ENCODE measurements around the gene METTL21C. TPM values are rescaled to one million over a fixed set of nuclear protein-coding genes. Genes with fewer than 3 reads are reported as not detected.

Gene METTL21C
- total RNA-seq, 3 donors from 2014 or later (not counting 1 experiment from before 2014, with no cell fraction given): not detected

DNA sequence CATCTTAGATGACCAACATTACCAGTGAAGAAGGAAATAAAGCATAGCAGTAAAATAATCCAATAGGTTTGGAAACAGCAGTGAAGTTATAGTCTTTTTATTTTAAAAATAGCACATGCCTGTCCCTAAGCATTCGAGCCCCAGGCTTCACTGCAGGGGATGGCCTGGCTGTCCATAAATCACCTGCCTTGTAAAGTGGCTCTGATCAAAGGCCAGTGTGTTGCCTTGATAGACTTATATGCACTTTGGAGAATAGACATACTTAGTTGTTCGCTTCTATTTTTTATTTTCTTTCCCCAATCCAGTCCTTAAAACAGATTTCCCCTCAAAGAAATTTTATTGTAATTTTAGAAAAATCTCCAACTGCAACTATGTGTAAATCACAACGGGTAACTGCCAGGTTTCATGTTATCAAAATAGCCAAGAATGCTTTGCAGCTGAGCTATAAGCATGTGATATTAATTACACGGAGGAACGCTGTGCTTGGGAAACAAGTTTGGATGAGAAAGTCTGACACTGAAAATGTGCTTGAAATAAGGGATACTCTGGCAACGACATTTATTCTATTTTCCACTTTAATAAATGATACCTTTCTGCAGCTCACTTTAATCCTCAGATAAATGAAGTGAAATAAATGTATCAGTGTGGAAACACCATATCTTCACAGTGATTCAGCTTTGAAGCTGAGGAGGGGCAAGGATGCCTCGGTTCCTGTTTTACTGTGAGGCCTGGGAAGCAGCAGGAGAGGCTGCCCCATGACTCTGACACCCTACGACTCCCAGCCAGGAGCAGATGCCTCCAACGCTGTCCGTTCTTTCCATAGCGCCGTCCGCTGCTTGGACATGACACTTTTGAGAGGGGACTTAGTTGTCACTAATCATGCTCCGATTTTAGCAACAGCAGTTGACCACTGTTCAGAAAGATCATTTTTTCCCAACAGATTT lies 5.5 kb upstream of the METTL21C start:
- no peak overlapping the region for H3K27ac ChIP-seq (ENCODE audit: low read length)
- 87% methylated on average over 13 of the region's 14 CpGs for WGBS (ENCODE audit: insufficient coverage)
- Mint-ChIP-seq H3K27ac (no peak overlapping the region), H3K4me3 (no peak overlapping the region), H3K9me3 (peaks cover 2 to 3% of the 10 kb centered on the region in 2 donors), H3K27me3 (ENCODE audit: low read depth in 2 of 2) (peaks cover 6 to 31% of the 10 kb centered on the region in 2 donors), H3K4me1 (no peaks in the 10 kb centered on the region), H3K36me3 (peaks cover 6% of the 10 kb centered on the region)
- no peak for ATAC-seq
- H3K9me3 ChIP-seq (ENCODE audit: control insufficient read depth, insufficient read depth, low read length): peaks cover 3% of the 10 kb centered on the region
- intact Hi-C loops (cut with micrococcal nuclease): no loop called here
- H3K27me3 ChIP-seq (ENCODE audit: control insufficient read depth, insufficient read depth, low read length): no peaks in the 10 kb centered on the region
- no peak for DNase-seq
- TF ChIP-seq, protein P1, sequence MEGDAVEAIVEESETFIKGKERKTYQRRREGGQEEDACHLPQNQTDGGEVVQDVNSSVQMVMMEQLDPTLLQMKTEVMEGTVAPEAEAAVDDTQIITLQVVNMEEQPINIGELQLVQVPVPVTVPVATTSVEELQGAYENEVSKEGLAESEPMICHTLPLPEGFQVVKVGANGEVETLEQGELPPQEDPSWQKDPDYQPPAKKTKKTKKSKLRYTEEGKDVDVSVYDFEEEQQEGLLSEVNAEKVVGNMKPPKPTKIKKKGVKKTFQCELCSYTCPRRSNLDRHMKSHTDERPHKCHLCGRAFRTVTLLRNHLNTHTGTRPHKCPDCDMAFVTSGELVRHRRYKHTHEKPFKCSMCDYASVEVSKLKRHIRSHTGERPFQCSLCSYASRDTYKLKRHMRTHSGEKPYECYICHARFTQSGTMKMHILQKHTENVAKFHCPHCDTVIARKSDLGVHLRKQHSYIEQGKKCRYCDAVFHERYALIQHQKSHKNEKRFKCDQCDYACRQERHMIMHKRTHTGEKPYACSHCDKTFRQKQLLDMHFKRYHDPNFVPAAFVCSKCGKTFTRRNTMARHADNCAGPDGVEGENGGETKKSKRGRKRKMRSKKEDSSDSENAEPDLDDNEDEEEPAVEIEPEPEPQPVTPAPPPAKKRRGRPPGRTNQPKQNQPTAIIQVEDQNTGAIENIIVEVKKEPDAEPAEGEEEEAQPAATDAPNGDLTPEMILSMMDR (IDR thresholded peaks at IDR 0.05): no peak
- no peak overlapping the region for H3K4me3 ChIP-seq (ENCODE audit: low read length)
- H3K4me1 ChIP-seq (ENCODE audit: control insufficient read depth, insufficient read depth, low read length): no peaks in the 10 kb centered on the region
- no peaks in the 10 kb centered on the region for H3K36me3 ChIP-seq (ENCODE audit: control insufficient read depth, insufficient read depth, low read length)

DNA sequence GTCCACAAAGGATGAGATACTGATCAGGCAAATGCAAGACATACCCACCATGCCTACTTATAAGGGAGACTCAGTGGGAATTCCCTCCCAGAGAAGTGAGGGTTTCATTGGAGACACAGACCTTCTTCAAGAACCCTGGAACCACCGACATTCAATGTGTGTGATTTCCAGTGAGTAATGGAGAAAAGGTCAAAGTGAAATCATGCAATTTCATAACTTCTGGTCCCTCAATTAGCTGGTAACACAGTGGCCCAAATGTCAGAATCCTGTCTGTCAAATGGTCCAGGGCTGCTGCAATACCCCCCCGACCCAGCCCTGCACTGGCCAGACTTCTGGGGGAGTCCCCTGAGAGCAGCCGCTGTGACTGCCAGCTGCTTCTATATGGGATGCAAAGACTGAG lies 4.7 kb upstream of the METTL21C start:
- Histone ChIP-seq H3K36me3 (ENCODE audit: control insufficient read depth, insufficient read depth, low read length) (no peaks in the 10 kb centered on the region), H3K4me3 (ENCODE audit: low read length) (no peak overlapping the region), H3K4me1 (ENCODE audit: control insufficient read depth, insufficient read depth, low read length) (no peaks in the 10 kb centered on the region), H3K9me3 (ENCODE audit: control insufficient read depth, insufficient read depth, low read length) (peaks cover 3% of the 10 kb centered on the region), H3K27ac (ENCODE audit: low read length) (no peak overlapping the region), H3K27me3 (ENCODE audit: control insufficient read depth, insufficient read depth, low read length) (no peaks in the 10 kb centered on the region)
- 85% methylated on average over 3 of the region's 3 CpGs for WGBS (ENCODE audit: insufficient coverage)
- ATAC-seq (no peak), DNase-seq (no peak)
- Mint-ChIP-seq H3K36me3 (peaks cover 6% of the 10 kb centered on the region), H3K4me3 (no peak overlapping the region), H3K27ac (no peak overlapping the region), H3K27me3 (ENCODE audit: low read depth in 2 of 2) (peaks cover 13 to 39% of the 10 kb centered on the region in 2 donors), H3K4me1 (no peaks in the 10 kb centered on the region), H3K9me3 (peaks cover 2 to 3% of the 10 kb centered on the region in 2 donors)
- intact Hi-C loops (cut with micrococcal nuclease): no loop called here
- TF ChIP-seq, protein P1 (IDR thresholded peaks at IDR 0.05): no peak

DNA sequence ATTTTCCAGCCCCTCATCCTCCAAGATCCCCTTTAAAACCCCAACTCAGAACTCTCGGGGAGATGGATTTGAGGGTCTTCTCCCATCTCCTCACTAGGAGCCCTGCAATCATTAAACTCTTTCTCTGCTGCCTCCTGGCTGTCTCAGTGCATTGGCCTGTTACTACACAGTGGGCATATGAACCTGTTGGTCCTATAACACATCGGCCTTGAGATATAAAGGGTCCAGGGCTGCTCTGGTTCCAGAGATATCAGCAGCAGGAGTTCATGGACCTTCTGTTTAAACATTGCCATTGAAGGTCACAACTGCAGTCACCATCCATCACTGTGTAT lies 3.8 kb upstream of the METTL21C start:
- H3K9me3 ChIP-seq (ENCODE audit: control insufficient read depth, insufficient read depth, low read length): peaks cover 3% of the 10 kb centered on the region
- H3K36me3 ChIP-seq (ENCODE audit: control insufficient read depth, insufficient read depth, low read length): no peaks in the 10 kb centered on the region

More for the DNA sequence above, 3.8 kb upstream of the METTL21C start:
- 87% methylated on average over 2 of the region's 2 CpGs for WGBS (ENCODE audit: insufficient coverage)
- Histone ChIP-seq H3K27ac (ENCODE audit: low read length) (no peak overlapping the region), H3K27me3 (ENCODE audit: control insufficient read depth, insufficient read depth, low read length) (no peaks in the 10 kb centered on the region), H3K4me1 (ENCODE audit: control insufficient read depth, insufficient read depth, low read length) (no peaks in the 10 kb centered on the region), H3K4me3 (ENCODE audit: low read length) (no peak overlapping the region)
- ATAC-seq: no peak
- Mint-ChIP-seq H3K4me1 (no peaks in the 10 kb centered on the region), H3K27ac (no peak overlapping the region), H3K4me3 (no peak overlapping the region), H3K36me3 (peaks cover 6% of the 10 kb centered on the region), H3K27me3 (ENCODE audit: low read depth in 2 of 2) (peaks cover 15 to 47% of the 10 kb centered on the region in 2 donors), H3K9me3 (peaks cover 2 to 3% of the 10 kb centered on the region in 2 donors)
- intact Hi-C loops (cut with micrococcal nuclease): no loop called here
- TF ChIP-seq, protein P1 (IDR thresholded peaks at IDR 0.05): no peak
- no peak for DNase-seq

Data from natural killer cell (primary cell).